ENCODE results near the gene ELMO3.

The ELMO3 gene

DNA sequence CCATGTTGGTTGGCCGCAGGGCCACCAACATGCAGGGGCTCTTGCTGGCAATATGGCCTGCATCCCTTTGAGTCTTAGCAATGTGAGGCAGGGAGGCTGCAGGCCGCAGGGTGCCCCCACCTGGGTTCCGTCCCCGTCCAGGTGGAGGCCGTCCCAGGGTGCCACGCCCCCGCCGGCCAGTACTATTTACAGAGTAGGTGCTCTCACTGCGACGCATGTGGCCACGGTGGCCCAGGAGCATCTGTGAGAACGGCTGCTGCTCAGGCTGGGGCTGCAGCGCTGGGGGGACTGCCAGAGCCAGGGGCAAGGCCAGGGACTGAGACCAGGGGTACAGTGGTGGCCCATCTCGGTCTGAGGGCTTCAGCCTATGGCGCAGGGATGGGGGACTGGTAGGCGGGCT lies 18.8 kb upstream of the ELMO3 start:
- no peak for DNase-seq (ENCODE audit: low read depth in 3 of 3)

DNA sequence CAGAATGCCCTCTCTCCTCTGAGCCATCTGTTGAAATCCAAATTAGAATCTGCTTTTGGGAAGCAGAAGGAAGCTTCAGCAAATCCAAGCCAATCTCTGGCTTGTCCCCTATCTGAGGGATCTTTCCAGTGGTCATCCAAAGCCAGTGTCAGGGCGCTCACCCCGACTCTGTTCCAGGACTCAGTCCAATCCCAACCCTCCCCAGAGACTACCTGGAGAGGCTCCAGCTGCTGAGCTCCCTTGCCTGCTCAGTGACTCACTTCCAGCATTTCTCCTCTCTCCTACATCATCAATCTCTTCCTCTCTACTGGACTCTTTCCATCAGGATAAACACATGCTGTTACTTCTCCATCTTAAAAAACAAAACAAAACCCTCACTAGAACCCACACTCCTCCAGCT lies 17.6 kb upstream of the ELMO3 start:
- DNase-seq (ENCODE audit: low read depth in 3 of 3) = no peak

DNA sequence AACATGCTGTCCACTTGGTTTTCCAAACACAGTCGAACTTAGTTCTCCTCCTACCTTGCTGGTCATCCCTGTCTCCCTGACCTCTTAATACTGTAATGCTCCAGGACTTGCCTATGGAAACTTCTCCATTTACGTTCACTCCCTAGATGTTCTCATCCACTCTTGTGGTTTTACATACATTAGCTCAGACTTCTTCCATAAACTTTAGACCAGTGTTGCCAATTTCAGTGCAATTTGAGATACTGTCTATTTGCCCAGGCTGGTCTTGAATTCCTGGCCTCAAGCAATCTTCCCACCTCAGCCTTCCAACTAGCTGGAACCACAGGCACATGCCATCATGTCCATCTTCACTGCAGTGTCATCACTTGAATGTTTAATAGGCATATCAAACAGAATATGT lies 16.6 kb upstream of the ELMO3 start:
- no peak for DNase-seq (ENCODE audit: low read depth in 3 of 3)

DNA sequence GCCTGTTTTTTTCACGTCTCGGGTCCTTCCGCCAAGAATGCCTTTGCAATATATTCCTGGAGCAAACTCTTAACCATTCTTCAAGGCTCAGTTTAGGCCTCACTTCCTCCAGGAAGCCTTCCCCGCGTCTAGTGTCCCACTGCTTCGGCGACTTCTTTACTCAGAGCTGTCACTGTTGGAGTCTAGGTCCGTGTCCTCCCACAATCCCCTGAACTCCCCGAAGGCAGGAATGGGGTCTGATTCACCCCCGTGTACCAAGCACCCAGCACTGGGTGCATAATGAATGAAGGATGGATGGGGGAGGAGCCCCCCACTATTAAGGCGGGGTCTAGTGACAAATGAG lies 15.7 kb upstream of the ELMO3 start:
- no peak for DNase-seq (ENCODE audit: low read depth in 3 of 3)

DNA sequence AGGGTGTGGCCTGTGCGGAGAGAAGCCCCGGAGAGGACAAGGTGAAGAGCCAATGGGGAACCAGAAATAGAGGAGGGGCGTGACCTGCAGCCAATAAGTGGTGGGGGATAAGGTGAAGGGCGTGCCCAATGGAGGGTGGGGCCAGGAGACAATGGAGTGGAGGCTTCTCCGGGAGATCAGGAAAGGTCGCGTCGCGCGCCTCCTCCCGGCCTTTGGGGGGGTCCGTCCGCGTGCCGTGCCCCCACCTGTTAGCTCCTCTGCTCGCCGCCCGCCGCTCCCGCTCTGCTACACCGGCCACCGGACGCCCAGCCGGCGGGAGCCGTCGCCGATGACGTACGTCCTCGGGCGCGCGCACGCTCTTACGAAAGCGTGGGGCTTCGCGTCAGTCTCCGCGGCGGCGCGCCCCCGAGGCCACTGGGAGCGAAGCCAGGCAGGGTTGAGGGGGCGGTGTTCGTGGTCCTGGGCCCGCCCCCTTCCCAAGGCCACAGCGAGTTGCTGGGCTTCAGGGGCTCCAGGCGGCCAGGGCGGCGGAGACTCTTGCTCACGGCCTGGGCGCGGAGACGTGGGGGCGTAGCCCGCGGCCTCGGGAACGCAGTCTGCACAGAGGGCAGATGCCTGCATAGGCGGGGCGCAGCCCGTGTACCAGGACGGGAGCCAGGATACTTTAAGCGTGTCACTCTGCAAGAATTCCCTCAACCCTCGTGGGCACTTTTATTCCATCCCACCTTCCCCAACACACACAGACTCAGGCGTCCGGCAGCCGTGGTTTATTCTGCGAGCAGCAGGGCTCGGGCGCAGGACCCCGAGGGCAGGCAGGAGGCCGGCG lies 15.1 kb upstream of the ELMO3 start, which contains the start of gene MATCAP1:
MATCAP1 (minus strand) TSS at position 337 of the 826 bp plus-strand sequence. CDS start 3,353 bp downstream, outside the sequence.
- DNase-seq (ENCODE audit: low read depth in 3 of 3) = peak; percentile 82 to 93 (median 90)

DNA sequence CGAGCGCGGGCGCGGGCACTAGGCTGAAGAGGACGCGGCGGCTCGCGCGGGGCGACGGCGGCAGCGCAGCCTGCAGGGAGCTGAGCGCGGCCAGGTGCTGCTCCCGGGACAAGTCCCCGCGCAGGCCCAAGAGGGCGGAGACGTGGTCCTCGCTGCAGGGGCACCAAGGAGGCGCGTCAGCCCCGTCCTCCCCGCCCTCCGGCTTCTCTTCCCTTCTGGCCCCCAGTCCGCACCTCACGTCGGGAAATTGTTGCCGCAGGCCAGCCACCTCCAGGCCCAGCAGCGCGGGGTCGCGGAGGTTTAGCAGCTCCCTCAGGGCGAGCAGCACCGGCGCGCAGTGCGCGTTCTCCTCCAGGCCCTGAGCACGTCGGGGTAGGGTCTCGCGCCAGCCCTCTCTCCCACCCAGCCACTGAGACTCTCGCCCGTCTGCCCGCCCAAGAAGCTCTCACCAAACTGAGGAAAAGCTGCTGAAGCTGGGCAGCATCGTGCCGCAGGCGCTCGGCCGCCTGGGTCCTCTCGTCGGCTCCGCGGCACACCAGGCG lies 14.4 kb upstream of the ELMO3 start:
- DNase-seq (ENCODE audit: low read depth in 3 of 3) = peak in 1 of 3 experiments; percentile 42

DNA sequence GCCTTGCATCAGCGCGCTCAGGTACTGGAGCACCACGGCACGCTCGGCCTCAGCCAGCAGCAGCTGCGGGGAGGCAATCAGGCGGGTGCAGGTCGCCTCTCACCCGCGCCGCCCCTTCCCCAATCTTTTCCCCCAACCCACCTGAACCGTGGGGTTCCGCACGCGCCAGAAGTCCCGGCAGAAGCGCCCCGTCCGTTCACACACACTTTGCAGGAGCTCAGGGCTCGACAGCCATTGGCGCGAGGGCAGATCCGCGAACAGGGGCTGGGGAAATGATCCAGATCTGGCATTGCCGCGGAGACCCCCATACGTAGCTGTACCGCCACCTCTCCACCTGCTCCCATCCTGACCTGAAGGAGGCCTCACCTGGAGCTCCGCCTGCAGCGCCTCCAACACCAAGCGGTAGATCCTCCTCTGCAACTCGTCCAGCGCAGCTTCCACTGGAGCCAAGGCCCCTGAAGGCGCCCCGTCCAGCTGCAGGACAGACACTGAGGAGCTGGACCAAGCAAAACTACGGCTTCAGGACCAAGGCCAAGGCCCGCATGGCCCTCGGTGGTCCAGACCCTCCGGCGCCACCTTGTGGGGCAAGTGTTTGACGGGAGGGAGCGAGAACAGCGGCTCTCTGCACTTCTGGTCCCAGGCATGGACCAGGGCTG lies 13.8 kb upstream of the ELMO3 start:
- peak; percentile 56 to 82 (median 74) for DNase-seq (ENCODE audit: low read depth in 3 of 3)

DNA sequence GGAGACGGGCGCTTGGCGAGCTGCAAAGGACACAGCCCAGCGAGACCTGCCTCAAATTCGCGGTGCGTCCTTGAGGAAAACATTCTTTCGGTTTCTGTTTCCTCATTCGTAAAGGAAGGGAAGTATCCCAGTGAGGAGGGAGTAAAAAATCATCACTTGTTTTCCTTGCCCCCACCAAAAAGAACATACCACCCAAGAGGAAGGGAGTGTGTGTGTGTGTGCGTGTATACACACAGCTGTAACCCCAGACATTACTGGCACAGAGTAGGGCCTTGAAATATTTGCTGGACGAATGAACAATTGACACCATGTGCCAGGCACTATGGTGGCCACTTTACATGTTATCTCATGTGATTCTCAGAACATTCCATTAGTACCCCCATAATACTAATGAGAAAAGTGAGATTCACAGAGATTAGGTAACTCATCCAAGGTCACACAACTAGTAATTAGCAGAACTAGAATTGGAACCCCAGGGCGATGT lies 13.2 kb upstream of the ELMO3 start:
- no peak for DNase-seq (ENCODE audit: low read depth in 3 of 3)

DNA sequence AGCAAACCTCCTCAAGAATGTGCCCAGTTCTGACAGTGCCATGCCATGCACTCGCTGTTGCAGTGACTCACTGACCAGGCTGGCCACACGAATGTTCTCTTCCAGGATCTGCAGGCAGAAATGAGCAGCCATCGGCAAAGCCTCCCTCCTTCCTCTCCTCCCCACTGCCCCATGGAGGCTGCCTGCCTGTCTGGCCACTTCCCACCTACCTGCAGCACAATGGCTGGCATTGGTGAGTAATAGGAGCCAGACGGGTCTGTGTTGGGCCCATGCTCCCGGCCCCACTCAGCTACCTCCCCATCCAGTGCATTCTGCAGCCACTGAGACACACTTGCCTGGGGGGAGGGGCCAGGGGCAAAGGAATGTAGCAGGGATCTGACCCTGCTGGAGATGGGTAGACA lies 12.4 kb upstream of the ELMO3 start:
- DNase-seq (ENCODE audit: low read depth in 3 of 3) = no peak

DNA sequence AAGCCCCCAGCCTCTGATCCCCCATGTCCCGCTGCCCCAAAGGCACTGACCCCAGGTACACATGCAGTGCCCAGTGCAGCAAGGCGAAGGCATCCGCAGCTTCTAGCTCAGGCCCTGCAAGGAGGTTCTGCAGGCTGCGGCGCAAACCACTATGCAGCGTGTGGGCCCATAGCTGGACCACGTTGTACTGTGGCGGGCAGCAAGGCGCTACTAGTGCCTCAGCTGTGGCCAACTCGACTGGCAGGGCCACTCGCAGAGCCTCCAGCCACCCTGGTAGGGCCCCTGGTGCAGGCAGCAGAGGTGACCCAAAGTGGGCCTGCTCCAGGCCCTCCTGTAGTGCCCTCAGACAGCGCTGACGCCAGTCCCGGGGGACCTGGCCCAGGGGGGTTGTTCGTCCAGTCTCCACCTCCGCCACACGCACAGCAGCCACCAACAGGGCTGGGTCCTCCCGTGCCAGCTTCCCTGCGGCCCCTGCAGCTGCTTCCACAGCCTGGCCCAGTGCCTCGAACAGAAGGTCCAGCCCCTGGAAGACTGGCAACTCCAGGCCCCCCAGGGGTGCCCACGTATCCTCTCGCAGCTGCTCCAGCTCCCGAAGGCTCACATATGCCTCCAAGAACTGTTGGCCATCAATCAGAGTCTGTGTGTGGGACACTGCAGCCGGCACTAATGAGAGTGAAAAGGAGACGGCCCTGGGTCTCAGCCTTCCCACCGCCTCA lies 11.6 kb upstream of the ELMO3 start:
- no peak for DNase-seq (ENCODE audit: low read depth in 3 of 3)

DNA sequence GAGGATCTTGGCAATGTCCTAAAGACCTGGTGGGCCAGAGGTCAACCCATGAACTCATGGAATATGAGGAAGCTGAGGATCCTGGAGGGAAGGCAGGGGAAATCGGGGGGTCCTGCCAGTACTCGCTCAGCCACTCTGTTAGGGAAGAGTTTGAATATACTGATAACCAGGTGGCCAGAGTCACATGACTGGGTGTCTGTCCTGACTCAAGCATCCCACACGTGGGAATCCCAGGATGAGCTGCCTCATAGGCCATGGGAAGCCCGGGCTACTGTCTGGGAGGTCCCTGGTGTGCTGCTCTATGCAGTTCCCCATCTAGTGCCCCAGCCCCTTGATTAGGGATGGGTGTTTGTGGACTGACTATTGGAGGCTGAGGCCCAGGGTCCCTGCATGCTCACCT lies 10.6 kb upstream of the ELMO3 start:
- no peak for DNase-seq (ENCODE audit: low read depth in 3 of 3)

DNA sequence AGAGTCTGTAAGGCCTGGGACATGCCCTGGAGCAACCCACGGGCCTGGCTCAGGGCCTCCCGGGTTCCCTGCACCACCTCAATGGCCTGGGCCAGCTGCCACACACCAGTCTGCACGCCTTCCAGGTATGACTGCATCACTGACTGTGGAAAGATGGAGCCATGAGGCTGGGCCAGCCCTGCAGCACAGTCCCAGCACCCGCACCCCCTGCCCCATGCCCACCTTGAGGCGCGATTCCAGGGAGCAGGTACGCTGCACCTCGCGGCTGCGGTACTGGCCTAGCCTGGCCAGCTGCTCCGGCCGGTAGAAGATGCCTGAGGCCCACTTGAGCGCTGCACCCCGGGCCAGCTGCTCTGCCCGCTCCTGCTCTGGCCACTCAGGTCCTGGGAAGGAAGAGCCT lies 10.1 kb upstream of the ELMO3 start:
- DNase-seq (ENCODE audit: low read depth in 3 of 3) = no peak

DNA sequence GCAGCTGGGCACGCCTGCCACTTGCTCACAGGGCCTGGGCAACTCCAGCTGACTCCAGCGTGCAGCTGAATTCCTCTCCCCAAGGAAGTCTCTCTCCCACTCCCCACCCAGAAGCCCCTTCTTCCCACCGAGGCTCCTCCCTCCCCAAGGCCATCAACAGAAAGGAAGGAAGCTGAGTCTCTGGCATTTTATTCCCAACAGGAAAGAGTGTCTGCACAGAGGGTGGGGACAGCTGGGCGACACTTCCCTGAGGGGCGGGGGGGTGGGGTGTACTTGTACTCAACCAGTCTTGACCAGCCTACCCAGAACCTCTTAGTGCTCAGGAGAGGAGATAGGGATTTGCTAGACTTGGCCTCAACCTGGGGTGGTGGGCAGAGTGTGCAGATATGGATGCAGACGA lies 8.9 kb upstream of the ELMO3 start, which contains the start of gene EXOC3L1:
EXOC3L1 (minus strand) TSS at position 96 of the 400 bp plus-strand sequence. CDS start 460 bp downstream, outside the sequence.
- no peak for DNase-seq (ENCODE audit: low read depth in 3 of 3)

DNA sequence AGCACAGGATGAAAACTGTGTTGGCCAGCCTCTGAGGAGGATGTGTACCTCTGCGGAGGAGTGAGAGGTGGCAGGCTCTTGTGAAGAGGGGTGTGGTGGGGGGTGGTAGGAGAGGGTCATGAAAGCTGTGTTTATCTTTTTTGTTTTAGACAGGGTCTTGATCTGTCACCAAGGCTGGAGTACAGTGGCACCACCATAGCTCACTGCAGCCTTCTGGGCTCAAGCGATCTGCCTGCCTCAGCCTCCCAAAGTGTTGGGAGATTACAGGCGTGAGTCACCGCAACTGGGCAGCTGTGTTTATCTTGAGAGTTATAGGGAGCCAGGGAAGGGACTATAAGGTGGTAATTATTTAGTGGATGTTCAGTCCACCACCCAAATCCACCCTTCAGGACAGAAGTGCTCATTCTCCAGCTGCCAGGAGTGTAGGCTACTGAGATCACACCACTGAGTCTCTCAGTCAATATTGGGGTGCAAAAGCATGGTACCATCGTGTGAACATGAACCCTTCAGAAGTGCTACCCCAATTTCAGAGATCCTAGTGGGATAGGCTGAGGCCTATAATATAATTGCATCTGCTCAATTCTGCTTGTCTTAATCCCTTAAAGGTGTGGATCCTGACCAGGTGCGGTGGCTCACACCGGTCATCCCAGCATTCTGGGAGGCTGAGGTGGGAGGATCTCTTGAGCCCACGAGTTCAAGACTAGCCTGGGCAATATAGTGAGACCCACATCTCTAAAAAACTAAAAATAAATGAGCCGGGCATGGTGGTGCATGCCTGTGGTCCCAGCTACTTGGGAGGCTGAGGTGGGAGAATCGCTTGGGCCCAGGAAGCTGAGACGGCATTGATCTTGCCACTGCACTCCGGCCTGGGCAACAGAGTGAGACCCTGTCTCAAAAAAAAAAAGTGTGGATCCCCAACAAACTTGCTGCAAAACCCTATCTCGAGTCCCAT lies 8.2 kb upstream of the ELMO3 start:
- DNase-seq (ENCODE audit: low read depth in 3 of 3) = no peak

DNA sequence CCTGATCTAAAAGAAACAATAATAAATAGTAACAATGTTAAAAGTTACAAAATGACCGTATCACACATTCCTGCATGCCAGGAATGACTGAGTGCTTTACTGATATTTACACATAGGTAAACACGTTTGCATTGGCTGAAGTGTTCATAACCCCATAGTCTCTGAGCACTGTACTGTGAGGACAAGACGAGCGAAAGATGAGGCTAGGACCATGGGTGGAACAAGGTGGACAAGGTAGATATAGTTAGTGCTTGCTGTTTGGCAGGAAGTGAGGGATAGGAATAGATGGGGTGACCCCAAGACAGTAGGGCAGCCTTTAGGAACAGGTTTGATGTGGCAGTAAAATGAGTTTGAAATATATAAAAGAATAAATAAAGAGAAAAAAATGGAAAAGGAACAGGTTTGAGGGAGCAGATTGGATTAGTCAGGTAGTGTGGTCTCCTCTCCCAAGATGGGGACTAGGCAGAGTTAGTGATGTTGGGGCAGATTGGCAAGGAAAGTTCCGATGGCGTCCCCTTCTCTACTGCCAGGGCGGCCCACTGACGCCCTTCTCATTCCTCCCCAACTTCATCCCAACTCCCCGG lies 7.4 kb upstream of the ELMO3 start:
- DNase-seq (ENCODE audit: low read depth in 3 of 3) = no peak

DNA sequence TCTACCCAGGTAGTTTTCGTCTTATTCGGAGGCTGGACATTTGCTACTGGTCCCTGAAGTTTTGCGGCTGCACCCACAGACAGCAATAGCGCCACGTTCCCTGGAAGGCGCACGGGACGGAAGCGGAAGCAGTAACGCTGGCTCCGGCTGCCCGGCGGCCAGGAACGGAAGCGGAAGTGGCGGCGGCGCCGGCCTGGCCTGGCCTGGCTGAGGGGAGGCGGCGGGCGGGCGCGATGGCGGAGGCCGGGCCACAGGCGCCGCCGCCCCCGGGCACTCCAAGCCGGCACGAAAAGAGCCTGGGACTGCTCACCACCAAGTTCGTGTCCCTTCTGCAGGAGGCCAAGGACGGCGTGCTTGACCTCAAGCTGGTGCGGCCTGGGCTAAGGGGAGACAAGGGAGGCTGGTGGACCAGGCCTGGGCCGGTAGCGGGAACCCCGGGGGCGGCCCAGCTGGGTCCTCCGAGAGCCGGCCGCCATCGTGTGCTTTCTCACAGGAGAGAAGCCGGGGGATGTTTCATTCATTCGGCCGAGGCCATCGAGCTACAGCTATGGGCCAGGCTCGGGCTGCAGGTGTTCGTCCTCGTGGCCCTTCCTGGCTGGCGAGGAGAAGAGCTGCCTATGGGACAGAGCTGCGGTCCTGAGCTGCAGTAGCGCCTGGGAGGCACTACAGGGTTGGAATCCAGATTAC lies 6.8 kb upstream of the ELMO3 start, which contains the start of gene E2F4:
E2F4 (plus strand) TSS at position 161 of the 687 bp plus-strand sequence; CDS start at position 234, 73 bp downstream.
- DNase-seq (ENCODE audit: low read depth in 3 of 3) = peak; percentile 72 to 89 (median 79)

DNA sequence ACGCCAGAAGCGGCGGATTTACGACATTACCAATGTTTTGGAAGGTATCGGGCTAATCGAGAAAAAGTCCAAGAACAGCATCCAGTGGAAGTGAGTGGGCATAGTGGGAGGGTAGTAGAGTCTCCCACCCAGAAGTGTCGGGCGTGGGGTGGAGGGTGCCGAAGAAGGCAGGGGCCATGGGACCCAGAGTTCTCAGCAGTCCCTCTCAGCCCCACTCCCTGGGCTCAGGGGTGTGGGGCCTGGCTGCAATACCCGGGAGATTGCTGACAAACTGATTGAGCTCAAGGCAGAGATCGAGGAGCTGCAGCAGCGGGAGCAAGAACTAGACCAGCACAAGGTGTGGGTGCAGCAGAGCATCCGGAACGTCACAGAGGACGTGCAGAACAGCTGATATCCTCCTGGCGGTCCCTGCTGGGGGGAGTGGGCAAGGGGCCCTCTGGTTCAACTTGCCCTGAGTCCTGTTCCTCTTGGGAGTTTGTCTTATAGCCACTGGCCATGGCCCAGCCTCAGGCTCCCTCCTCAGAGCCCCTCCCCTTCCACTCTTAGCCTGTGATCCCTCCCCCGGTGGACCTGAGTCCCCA lies 6.1 kb upstream of the ELMO3 start:
- DNase-seq (ENCODE audit: low read depth in 3 of 3) = no peak

DNA sequence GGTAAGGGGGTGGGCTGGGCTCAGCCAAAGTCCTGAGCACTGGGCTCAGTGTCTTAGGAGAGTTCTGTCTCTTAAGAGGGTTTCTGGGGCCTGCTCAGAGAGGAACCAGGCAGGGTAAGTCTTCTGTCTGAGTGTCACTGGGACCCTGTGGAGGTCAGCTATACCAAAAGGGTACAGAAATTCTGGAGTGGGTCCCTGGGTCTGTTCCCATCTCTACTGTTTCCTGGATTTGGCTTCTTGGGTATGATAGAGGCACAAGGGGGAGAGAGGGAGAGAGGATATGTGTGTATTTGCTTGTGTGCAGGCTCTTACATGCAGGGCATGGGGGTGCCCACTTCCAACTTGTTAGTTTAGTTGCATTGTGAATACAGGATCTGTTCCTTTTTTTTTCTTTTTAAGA lies 5.4 kb upstream of the ELMO3 start:
- DNase-seq (ENCODE audit: low read depth in 3 of 3) = no peak

DNA sequence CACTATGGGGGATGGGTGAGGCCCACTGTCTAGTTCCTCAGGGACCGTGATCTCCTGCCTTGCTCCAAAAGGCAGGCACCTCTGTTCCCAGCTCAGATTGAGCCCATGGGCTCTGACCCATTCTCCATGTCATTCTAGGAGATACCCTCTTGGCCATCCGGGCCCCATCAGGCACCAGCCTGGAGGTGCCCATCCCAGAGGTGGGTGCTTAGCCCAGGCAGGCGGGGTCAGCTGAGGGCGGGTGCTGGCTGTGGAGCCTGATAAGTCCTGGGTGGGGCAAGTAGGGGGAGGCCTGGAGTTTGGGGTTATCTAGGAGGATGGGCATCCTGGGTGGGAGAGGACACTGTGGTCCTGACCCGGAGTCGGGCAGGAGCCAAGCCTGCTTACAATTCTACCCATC lies 4.7 kb upstream of the ELMO3 start:
- no peak for DNase-seq (ENCODE audit: low read depth in 3 of 3)
